Measurements from ENCODE around the gene PALM.

DNA sequence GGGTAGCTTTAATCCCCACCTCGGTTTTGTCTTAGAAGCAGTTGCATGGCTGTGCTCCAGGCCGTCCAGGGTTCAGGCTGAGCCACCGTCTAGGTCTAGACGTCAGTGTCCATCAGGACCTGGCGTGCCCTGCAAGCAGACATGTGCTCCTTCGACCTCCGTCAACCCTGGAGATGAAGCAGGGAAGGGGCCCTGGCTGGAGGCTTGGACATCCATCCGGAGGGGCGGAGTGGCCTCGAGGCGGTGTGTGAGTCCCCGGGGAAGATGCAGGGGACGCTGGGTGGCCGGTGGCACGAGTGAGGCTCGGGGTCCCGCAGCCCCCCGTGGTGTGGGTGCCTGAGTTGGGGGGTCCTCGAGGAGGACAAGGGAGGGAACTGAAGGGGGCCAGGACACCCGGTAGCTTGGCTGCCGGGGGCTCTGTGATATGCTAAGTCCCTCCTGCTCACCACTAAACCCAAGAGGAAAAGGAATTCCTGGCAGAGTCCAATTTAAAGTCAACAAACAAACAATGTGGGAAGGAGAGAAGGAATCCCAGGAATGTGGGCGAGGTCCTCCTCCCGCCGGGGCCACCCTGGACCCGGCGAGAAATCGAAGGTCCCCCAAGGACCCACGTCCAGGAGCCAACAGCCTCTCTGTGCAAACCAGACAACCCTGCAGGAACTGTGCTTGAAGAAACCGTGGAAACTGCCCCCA is 73.6 kb downstream of the PALM start:
- TF ChIP-seq TAF1 (IDR thresholded peaks at IDR 0.05; ENCODE audit: borderline replicate concordance, low read depth, low read length) (no peak), POLR2A (IDR thresholded peaks at IDR 0.05; ENCODE audit: low read depth, low read length) (no peak)

Data from GM12892 (cell line).